Stimulated activated CD8-positive, alpha-beta memory T cell treated with anti-CD3 and anti-CD28 coated beads, Interleukin-4, amount 100 ng/mL, for 48 hours (primary cell): ENCODE measurements around the gene GCKR.
"Not testable (repeated sequence)": the region's sequence is repeated elsewhere in the genome, so short reads cannot be mapped to it uniquely, and the experiment has no call there.

Experiments used
- DNase-seq: peaks from one replicate; pipeline ENCODE4 v3.0.0-alpha.2; 2020

GCKR gene

DNA sequence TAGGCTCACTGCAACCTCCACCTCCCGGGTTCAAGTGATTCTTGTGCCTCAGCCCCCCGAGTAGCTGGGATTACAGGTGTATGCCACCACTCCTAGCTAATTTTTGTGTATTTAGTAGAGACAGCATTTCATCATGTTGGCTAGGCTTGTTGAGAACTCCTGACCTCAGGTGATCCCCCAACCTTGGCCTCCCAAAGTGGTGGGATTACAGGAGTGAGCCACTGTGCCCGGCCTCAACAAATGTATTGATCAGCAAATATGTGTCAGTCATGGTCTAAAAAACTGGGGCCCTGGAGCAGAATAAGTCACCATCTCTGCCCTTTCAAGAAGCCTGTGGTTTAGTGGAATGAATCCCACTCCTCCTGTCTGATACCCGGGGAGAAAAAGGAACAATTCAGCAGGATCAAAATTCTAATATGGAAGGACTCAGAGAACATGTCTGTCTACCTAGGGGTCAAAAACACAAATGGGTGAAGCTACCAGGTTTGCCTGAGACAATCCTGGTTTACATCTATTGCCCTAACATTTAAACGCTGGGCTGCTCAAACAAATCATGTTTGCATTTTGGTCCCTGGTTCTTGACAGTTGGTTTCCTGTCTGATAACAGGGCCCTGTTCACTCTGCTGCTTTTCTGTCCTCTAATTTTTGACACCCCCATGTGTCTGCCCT, 21.6 kb downstream of the GCKR start:
- no peak for DNase-seq

DNA sequence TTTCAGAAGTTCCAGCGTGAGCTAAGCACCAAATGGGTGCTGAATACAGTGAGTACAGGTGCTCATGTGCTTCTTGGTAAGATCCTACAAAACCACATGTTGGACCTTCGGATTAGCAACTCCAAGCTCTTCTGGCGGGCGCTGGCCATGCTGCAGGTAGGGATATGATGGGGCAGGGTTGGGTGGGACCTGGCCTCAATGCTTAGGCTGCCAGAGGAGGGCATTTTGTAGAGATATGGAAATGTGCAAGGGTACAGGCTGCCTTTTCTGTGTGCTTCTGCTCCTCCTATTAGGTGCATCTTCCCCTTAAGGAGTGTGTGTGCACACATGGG, 22.1 kb downstream of the GCKR start:
- DNase-seq = no peak

DNA sequence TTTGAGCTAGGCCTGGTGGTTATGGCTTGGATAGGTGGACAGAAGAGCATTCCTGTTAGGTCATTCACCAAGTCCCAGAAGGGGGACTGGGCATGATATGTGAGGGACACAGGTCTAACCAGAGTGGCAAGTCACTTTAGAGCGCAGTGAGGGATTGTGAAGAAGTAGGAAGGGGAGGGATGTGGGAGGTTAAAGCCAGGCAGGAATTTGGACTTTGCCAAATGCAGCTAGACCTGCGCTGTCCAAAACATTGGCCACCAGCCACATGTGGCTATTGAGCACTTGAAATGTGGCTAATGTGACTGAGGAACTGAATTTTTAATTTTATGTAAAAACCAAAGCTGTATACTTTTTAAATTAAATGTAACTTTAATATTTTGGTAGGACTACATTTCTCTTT, 23.7 kb downstream of the GCKR start:
- DNase-seq = no peak

DNA sequence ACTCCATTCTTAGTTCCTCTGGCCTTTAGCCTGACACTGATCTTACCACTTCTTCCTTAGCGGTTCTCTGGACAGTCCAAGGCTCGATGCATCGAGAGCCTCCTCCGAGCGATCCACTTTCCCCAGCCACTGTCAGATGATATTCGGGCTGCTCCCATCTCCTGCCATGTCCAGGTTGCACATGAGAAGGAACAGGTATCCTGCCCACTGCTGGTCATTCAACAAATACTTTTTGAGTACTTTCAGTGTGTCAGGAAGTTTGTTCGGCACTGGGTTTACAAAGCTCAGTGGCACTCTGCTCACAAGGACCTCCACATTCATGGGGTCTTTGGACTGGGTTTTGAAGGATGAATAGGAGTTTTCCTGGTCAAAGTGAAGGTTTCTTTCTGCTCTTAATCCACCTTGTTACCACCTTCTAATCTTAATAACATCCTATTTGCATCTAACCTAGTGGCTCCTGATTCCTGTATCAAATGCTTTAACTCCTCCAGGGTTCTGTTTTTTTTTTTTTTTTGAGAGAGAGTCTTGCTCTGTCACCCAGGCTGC, 25.8 kb downstream of the GCKR start:
- no peak for DNase-seq

DNA sequence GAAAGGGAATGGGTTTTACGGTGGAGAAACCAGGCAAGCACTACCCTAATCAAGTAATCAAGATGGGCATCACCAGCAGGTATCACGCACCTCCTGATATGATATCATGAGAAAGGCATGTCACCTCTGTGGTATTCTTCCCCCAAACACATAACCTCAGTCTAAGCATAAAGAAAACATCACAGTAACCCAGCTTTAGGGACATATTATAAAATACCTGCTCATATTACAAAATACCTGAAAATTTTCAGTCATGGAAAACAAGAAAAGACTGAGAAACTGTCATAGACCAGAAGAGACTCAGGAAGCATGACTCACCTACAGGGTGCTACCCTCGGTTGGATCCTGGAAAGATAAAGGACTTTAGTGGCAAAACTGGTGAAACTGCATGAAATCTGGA, 30.5 kb downstream of the GCKR start:
- DNase-seq = no peak

DNA sequence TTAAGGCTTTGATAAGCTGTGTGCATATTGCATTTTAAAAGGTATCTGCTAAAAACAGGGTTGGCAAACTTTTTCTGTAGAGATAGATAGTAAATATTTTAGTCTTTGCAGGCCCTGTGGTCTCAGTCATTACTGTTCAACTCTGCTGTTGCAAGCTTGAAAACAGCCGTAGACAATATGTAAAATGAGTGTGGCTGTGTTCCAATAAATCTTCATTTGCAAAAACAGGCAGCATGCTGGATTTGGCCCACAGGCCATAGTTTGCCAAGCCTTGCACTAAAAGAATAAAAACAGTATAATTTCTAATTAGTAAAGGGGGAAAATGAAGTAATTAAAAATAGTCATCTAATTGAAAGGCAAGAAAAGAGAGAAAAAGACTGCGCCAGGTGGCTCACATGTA, 35.3 kb downstream of the GCKR start:
- no peak for DNase-seq

DNA sequence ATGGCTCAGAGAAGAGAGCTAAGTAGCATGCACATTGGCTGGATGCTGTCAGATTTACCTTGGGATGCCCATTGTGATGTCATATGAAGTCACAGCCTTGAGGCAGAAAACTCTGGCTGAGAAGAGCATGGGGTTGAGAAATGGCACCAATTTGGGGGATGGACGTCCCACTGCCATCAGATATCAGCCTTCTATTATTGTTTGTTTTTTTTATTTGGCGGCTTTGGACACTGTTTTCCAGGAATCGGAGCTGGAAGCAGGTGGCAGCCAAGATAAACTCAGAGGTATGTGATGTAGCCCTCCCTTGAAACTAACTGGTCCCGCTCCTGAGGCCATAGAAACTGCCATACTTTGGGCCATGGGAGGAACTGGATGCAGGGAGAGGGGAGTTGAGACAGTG, 40.6 kb downstream of the GCKR start:
- no peak for DNase-seq

DNA sequence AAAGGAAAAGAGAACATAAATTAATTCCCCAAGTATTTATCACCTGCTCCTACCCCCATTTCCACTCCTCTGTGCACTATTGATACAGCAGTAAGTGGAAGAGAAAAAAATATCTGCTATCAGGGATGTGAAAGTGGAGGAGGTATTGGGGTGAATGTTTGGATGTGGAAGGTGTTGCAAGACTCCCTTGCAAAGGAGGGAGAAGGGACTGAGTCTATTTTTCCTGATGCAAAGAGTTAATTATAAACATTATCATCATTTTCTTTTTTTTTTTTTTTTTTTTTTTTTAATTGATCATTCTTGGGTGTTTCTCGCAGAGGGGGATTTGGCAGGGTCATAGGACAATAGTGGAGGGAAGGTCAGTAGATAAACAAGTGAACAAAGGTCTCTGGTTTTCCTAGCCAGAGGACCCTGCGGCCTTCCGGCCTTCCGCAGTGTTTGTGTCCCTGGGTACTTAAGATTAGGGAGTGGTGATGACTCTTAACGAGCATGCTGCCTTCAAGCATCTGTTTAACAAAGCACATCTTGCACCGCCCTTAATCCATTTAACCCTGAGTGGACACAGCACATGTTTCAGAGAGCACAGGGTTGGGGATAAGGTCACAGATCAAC, 42.3 kb downstream of the GCKR start:
- DNase-seq = not testable (repeated sequence)

DNA sequence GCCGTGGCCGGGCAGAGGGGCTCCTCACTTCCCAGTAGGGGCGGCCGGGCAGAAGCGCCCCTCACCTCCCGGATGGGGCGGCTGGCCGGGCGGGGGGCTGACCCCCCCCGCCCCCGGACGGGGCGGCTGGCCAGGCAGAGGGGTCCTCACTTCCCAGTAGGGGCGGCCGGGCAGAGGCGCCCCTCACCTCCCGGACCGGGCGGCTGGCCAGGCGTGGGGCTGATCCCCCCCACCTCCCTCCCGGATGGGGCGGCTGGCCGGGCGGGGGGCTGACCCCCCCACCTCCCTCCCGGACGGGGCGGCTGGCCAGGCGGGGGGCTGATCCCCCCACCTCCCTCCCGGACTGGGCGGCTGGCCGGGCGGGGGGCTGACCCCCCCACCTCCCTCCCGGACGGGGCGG, 43.0 kb downstream of the GCKR start:
- not testable (repeated sequence) for DNase-seq

DNA sequence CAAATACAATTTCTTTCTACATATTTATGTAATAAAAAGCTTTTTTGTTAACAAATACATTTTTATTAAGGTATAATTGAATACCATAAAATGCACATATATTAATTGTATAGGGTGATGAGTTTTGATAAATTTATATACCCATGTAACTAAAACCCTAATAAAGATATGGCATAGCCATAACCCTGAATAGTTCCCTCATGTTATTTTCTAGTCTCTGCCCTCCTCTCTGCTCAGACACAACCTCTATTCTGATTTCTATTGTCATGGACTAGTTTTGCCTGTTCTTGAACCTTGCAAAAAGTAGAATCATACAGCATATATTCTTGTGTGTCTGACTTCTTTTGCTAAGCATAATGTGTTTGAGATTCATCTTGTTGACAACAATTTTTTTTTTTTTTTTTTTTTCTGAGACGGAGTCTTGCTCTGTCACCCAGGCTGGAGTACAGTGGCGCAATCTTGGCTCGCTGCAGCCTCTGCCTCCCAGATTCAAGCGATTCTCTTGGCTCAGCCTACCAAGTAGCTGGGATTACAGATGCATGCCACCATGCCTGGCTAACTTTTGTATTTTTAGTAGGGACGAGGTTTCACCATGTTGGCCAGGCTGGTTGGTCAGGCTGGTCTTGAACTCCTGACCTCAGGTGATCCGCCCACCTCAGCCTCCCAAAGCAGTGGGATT, 47.6 kb downstream of the GCKR start:
- no peak for DNase-seq

DNA sequence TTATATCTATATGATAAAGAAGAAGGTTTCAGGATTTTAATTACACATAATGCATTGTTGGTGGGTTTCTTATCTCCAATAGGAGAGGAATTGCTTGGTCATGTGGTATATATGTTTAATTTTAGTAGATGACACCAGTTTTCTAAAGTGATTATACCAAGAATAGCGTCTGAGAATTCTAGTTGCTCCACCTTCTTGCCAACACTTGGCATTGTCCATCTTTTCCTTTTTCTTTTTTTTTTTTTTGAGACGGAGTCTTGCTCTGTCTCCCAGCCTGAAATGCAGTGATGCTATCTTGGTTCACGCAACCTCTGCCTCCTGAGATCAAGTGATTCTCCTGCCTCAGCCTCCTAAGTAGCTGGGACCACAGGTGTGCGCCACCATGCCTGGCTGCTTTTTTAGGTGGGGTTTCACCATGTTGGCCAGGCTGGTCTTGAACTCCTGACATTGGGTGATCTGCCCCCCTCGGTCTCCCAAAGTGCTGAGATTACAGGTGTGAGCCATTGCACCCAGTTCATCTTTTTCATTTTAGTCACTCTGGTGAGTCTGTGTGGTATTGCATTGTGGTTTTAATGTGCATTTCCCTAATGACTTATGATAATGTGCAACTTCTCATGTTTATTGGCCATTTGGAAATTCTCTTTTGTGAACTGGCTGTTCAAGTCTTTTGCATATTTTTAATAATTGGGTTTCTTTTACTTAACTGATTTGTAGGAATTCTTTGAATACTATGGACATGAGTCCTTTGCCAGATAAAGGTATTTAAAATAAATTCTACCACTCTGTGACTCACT, 48.9 kb downstream of the GCKR start:
- no peak for DNase-seq

DNA sequence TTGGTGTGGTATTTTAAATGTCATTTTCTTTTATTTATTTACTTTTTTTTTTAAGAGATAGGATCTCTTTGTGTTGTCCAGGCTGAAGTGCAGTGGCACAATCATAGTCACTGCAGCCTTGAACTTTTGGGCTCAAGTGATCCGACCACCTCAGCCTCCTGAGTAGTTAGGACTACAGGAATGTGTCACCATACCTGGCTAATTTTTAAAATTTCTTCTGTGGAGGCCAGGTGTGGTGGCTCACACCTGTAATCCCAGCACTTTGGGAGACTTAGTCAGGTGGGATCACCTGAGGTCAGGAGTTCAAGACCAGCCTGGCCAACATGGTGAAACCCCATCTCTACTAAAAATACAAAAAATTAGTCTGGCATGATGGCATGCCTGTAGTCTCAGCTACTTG, 52.7 kb downstream of the GCKR start:
- no peak for DNase-seq

DNA sequence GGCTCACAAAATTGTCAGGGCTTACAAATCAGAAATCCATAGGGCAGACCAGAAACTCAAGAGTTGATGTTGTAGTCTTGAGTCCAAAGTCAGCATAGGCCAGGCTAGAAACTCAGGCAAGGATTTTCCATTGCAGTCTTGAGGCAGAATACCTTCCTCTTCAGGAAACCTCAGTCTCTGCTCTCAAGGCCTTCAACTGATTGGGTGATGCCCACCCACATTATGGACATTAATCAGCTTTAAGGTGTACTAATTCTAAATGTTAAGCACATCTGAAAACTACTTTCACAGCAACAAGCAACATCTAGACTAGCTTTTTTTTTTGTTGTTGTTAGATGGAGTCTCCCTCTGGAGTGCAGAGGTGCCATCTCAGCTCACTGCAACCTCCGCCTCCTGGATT, 54.9 kb downstream of the GCKR start:
- no peak for DNase-seq

DNA sequence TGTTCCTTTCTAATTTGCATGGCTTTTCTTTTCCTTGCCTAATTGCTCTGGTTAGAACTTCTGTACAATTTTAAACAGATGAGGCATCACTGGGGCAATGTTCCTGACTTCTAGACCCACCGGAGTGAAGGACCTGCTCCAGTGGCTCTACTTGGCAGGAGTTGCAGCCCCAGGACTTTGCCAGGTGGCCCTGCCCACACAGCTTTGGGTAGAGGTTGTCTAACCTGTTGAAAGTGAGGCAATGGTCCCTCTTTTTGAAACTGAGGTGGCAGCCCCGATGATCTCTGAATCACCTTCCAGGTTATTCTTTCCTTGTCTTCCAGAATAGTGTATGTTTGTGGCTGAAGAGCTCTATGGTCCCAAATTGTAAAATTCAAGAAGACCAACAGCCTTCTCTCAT, 56.3 kb downstream of the GCKR start:
- DNase-seq = no peak

DNA sequence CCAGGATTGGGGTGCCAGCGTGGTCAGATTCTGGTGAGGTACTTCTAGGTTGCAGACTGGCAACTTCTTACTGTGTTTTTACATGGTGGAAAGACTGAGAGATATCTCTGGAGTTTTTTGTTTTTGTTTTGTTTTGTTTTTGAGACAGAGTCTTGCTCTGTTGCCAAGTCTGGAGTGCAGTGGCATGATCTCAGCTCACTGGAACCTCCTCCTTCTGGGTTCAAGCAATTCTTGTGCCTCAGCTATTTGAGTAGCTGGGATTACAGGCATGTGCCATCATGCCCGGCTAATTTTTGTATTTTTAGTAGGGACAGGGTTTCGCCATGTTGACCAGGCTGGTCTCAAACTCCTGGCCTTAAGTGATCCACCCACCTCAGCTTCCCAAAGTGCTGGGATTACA, 57.8 kb downstream of the GCKR start:
- DNase-seq = not testable (repeated sequence)

DNA sequence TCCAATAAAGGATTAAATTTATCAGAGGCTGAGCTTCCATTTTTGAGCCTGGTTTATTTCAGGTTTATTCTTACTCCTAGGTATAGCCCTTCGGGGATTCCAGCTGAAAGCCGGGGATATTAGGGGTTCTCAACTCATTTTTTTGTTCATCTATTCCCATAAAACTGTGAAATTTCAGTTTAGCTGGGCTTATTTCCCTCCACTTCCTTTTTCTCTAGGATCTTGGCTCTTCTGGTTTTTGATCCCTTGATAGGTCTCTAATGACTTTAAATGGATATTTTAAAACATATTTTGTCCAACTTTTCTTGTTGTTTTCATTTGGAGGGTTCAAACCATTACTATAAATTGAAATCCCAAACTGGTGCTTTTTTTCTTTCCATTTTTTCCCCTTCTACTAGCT, 62.6 kb downstream of the GCKR start:
- no peak for DNase-seq

DNA sequence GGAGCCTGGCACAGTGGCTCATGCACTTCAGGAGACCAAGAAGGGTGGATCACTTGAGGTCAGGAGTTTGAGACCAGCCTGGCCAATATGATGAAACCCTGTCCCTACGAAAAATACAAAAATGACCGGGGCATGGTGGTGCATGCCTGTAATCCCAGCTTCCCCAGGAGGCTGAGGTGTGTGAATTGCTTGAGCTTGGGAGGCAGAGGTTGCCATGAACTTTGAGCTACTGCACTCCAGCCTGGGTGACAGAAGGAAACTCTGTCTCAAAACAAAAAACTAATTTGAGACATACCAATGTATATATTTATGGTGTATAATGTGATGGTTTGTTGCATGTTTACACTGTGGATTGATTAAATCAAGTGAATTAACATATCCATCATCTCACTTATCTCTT, 64.4 kb downstream of the GCKR start:
- no peak for DNase-seq

DNA sequence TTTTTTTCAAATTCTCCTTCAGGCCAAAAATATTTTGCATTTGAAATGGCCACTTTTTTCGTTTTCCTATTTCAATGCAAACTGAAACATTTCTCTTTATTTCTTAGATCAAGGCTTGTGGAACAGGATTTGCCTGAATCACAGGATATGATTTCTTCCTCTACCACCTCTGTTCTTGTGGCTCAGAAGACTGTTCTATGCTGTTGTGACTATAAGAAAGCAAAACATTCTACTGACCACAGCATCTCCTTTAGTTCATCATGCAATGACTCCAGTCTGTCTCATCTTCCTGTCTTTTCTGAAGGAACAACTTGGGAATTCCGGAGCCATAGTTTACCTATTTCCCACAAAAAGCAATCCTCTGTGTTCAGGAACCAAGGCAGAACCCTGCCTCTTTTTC, 70.0 kb downstream of the GCKR start:
- DNase-seq = no peak

DNA sequence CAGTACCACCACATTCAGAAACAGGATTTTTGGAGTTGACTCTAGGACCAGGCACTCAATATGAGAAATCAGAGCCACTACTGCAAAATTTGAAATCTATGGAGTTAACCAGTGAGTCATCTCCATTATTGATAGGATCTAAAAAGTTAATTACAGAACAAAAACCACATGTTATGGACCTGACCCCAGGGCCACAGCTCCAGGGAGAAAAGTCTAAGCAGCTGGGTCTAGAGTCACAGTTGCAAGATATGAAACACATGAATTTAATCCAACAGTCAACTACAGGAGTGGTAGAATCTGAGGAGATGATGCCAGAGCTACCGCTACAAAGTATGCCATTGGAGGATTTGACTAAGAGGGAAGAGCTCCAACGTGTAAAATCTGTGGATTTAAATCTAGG, 72.8 kb downstream of the GCKR start:
- DNase-seq = no peak

DNA sequence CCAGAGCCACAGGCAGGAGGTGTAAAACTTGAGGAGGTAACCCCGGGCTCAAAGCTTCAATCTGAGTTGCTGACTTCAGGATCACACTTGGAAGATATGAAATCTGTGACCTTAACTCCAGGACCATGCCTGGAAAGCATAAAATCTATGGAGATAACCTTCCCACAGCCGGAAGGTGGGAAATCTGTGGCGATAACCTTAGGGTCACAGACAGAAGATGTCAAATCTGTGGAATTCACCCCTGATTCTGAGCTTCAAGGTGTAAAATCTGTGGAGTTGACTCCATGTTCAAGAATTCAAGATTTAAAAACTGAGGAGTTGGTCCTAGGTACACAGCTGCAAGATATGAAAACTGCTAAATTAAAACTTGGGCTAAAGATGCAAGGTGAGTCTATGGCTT, 74.6 kb downstream of the GCKR start:
- DNase-seq = no peak

DNA sequence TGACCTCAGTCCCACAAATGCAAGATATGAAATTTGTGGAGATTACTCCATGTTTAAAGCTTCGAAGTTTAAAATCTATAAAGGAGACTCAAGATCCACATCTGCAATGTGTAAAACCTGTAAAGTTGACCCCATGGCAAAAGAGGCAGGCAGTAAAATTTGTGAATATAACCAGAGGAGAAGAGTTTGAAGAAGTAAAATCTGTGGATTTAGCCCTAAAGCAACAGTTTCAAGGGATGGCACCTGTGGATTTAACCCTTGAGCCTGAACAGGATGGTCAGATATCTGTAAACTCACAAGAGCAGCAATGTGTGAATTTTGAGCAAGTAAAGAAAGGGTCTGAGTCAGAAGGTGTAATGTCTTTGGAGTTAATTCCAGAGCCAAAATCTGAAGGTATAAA, 75.0 kb downstream of the GCKR start:
- no peak for DNase-seq

DNA sequence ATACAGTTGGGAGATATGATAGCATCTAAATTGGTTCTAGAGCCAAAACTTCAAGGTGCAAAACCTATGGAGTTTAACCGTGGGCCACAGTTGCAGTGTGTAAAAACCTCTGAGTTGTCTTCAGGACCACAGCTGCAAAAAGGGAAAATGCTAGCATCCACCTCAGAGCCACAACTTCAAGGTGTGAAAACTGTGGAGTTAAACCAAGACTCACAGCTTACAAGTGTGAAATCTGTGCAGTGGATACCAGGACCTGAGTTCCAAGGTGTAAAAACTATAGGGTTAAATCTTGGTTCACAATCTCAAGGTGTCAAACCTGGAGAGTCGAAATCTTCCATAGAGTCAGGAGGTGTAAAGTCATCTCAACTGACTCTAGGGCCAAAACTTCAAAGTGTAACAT, 75.8 kb downstream of the GCKR start:
- no peak for DNase-seq

DNA sequence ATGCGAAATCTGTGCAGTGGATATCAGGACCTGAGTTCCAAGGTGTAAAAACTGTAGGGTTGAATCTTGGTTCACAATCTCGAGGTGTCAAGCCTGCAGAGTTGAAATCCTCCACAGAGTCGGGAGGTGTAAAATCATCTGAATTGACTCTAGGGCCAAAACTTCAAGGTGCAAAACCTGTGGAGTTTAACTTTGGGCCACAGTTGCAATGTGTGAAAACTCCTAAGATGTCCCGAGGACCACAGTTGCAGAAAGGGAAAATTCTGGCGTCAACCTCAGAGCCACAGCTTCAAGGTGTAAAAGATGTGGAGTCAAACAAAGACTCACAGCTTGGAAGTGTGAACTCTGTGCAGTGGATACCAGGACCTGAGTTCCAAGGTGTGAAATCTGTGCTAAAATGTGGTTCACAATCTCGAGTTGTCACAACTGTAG, 76.4 kb downstream of the GCKR start:
- DNase-seq = no peak
